H9 (cell line): ENCODE measurements around the gene ABCA3. TPM values are rescaled to one million over a fixed set of nuclear protein-coding genes. Genes with fewer than 3 reads are reported as not detected.

ENCODE experiments used
- DNase-seq: peaks from one replicate; pipeline ENCODE4 v3.0.0-alpha.2; 2017
- H2AFZ ChIP-seq: one replicate; pipeline ENCODE4 v1.6.1; 2013; ENCODE audit warnings: mild to moderate bottlenecking, low read length, control low read depth, moderate library complexity
- H2AK5ac ChIP-seq: 2 replicates; pipeline ENCODE4 v1.6.1; 2013; ENCODE audit warnings: low read length, control low read depth, mixed read lengths; ENCODE audit not compliant: insufficient read length
- H2BK120ac ChIP-seq: one replicate; pipeline ENCODE4 v1.6.1; 2013; ENCODE audit warnings: low read depth, mild to moderate bottlenecking, low read length, control low read depth, inconsistent platforms; ENCODE audit not compliant: poor library complexity, severe bottlenecking
- H2BK12ac ChIP-seq: 2 replicates; pipeline ENCODE4 v1.6.1; 2013; ENCODE audit warnings: low read length, control low read depth, mixed read lengths, low read depth; ENCODE audit not compliant: insufficient read length
- H2BK15ac ChIP-seq: 2 replicates; pipeline ENCODE4 v1.6.1; 2013; ENCODE audit warnings: low read depth, low read length, control low read depth
- H2BK20ac ChIP-seq: one replicate; pipeline ENCODE4 v1.6.1; 2013; ENCODE audit warnings: low read depth, mild to moderate bottlenecking, low read length, control low read depth, inconsistent platforms; ENCODE audit not compliant: poor library complexity, severe bottlenecking
- H2BK5ac ChIP-seq: 2 replicates; pipeline ENCODE4 v1.6.1; 2013; ENCODE audit warnings: low read length, control low read depth, mixed read lengths; ENCODE audit not compliant: insufficient read length
- H3K14ac ChIP-seq: 2 replicates; pipeline ENCODE4 v1.6.1; 2013; ENCODE audit warnings: low read length, control low read depth; ENCODE audit not compliant: insufficient read depth
- H3K18ac ChIP-seq: 2 replicates; pipeline ENCODE4 v1.6.1; 2013; ENCODE audit warnings: low read depth, mild to moderate bottlenecking, mixed read lengths, low read length, control low read depth; ENCODE audit not compliant: insufficient read length
- H3K23ac ChIP-seq: 2 replicates; pipeline ENCODE4 v1.6.1; 2013; ENCODE audit warnings: low read length, control low read depth, mixed read lengths, low read depth; ENCODE audit not compliant: insufficient read length
- H3K23me2 ChIP-seq: 2 replicates; pipeline ENCODE4 v1.6.1; 2013; ENCODE audit warnings: low read depth, mild to moderate bottlenecking, mixed read lengths, low read length, control low read depth; ENCODE audit not compliant: insufficient read length, poor library complexity, severe bottlenecking
- H3K27ac ChIP-seq: 2 replicates; pipeline ENCODE4 v1.5.1; 2013; ENCODE audit warnings: low read length, control low read depth, mixed read lengths, low read depth; ENCODE audit not compliant: insufficient read length
- H3K27me3 ChIP-seq: 2 replicates; pipeline ENCODE4 v1.6.1; 2013; ENCODE audit warnings: low read length, control low read depth, inconsistent platforms; ENCODE audit not compliant: insufficient read depth
- H3K4ac ChIP-seq: 2 replicates; pipeline ENCODE4 v1.6.1; 2013; ENCODE audit warnings: low read depth, mild to moderate bottlenecking, control low read depth, inconsistent platforms, low read length, moderate library complexity
- H3K4me1 ChIP-seq: 2 replicates; pipeline ENCODE4 v1.6.1; 2013; ENCODE audit warnings: low read length, control low read depth, inconsistent platforms; ENCODE audit not compliant: insufficient read depth
- H3K4me2 ChIP-seq: 2 replicates; pipeline ENCODE4 v1.6.1; 2013; ENCODE audit warnings: low read length, control low read depth, mixed read lengths; ENCODE audit not compliant: insufficient read length, insufficient read depth
- H3K56ac ChIP-seq: 2 replicates; pipeline ENCODE4 v1.6.1; 2013; ENCODE audit warnings: low read depth, mild to moderate bottlenecking, mixed read lengths, low read length, control low read depth; ENCODE audit not compliant: insufficient read length
- H3K79me1 ChIP-seq: 2 replicates; pipeline ENCODE4 v1.6.1; 2013; ENCODE audit warnings: low read depth, mild to moderate bottlenecking, moderate library complexity, low read length, control low read depth, inconsistent platforms; ENCODE audit not compliant: insufficient read depth, poor library complexity, severe bottlenecking
- H3K79me2 ChIP-seq: 2 replicates; pipeline ENCODE4 v1.6.1; 2013; ENCODE audit warnings: low read length, control low read depth, inconsistent platforms; ENCODE audit not compliant: insufficient read depth
- H3K9ac ChIP-seq: 2 replicates; pipeline ENCODE4 v1.6.1; 2013; ENCODE audit warnings: low read length, control low read depth, mixed read lengths; ENCODE audit not compliant: insufficient read length; ENCODE audit errors: extremely low read depth
- H3K9me3 ChIP-seq: one replicate; pipeline ENCODE4 v1.6.1; 2013; ENCODE audit warnings: low read depth, low read length, inconsistent platforms; ENCODE audit not compliant: control insufficient read depth
- H3T11ph ChIP-seq: one replicate; pipeline ENCODE4 v1.6.1; 2013; ENCODE audit warnings: mild to moderate bottlenecking, low read length, control low read depth, inconsistent platforms
- H4K20me1 ChIP-seq: one replicate; pipeline ENCODE4 v1.6.1; 2013; ENCODE audit not compliant: control insufficient read depth, insufficient read length, insufficient read depth
- H4K5ac ChIP-seq: 2 replicates; pipeline ENCODE4 v1.6.1; 2013; ENCODE audit warnings: low read depth, mild to moderate bottlenecking, mixed read lengths, low read length, control low read depth; ENCODE audit not compliant: insufficient read length
- H4K8ac ChIP-seq: replicated peaks from 2 replicates; pipeline ENCODE4 v1.6.1; 2013; ENCODE audit warnings: low read length, control low read depth, mixed read lengths, low read depth; ENCODE audit not compliant: insufficient read length
- H4K91ac ChIP-seq: 2 replicates; pipeline ENCODE4 v1.6.1; 2013; ENCODE audit warnings: low read depth, mild to moderate bottlenecking, moderate library complexity, mixed read lengths, low read length, control low read depth; ENCODE audit not compliant: insufficient read length
- H3K27ac Mint-ChIP-seq, 3 experiments: 2 replicates in 2 of 3; 3 replicates in 1 of 3; pipeline ENCODE4 v1.8.0; 2020 to 2021; ENCODE audit warnings: mixed read lengths in 3 of 3, mild to moderate bottlenecking in 1 of 3, moderate library complexity in 1 of 3
- H3K27me3 Mint-ChIP-seq: 2 replicates; pipeline ENCODE4 v1.8.0; 2021; ENCODE audit warnings: low read depth, mild to moderate bottlenecking, moderate library complexity, mixed read lengths
- H3K36me3 Mint-ChIP-seq, 3 experiments: 2 replicates in 2 of 3; 3 replicates in 1 of 3; pipeline ENCODE4 v1.8.0; 2020 to 2021; ENCODE audit warnings: low read depth in 3 of 3, mixed read lengths in 3 of 3; ENCODE audit not compliant: insufficient read depth in 1 of 3
- H3K4me1 Mint-ChIP-seq, 2 experiments: 2 replicates each; pipeline ENCODE4 v1.8.0; 2020; ENCODE audit warnings: mixed read lengths in 2 of 2
- H3K4me3 Mint-ChIP-seq, 2 experiments: 2 replicates in 1 of 2; 3 replicates in 1 of 2; pipeline ENCODE4 v1.8.0; 2020 to 2021; ENCODE audit warnings: mild to moderate bottlenecking in 2 of 2, mixed read lengths in 2 of 2, moderate library complexity in 1 of 2
- H3K9me3 Mint-ChIP-seq, 2 experiments: 2 replicates in 1 of 2; 3 replicates in 1 of 2; pipeline ENCODE4 v1.8.0; 2020; ENCODE audit warnings: mild to moderate bottlenecking in 2 of 2, mixed read lengths in 2 of 2, moderate library complexity in 1 of 2
- WGBS: extraction: QIAGEN DNeasy Blood & Tissue Kit; methylation state at CpG from one replicate; pipeline ENCODE4 v1.1.7; 2013; ENCODE audit warnings: missing lambda C conversion rate, low lambda C conversion rate, mixed read lengths; ENCODE audit not compliant: insufficient read length; ENCODE audit errors: extremely low coverage; 5-methylcytosine and 5-hydroxymethylcytosine counted together
- total RNA-seq: library from RNA; stranded (reverse); gene quantifications from 2 replicates; pipeline ENCODE4 v1.2.1, GENCODE V29; 2021
- TF ChIP-seq, protein P1 (sequence below): fragments of 200-600 bp; sonication (generic); conservative IDR thresholded peaks from 3 replicates; pipeline ENCODE4 v1.8.0; 2021; ENCODE audit warnings: antibody characterized with exemption, mild to moderate bottlenecking

The ABCA3 gene
- total RNA-seq, 1 experiment from 2014 or later, result 8.0 TPM

DNA sequence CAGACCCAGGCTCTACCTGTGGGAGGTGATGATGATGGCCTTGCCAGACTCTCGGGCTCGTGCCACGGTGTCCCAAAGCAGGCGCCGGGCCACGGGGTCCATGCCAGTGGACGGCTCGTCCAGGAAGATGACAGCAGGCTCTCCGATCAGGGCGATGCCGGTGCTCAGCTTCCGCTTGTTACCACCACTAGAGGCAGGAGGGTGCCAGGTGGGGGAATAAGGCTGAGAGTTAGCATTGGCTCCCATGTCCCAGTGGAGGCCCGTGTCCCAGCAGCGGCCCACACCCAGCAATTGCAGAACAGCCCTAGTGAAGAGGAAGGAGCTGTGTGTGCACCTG, 62.3 kb downstream of the ABCA3 start:
- no peaks in the 10 kb centered on the region for H3K9me3 ChIP-seq
- no peak overlapping the region for H3K18ac ChIP-seq
- no peak overlapping the region for H3K23ac ChIP-seq
- H3T11ph ChIP-seq, result no peak overlapping the region
- H3K27me3 ChIP-seq, result no peaks in the 10 kb centered on the region
- TF ChIP-seq, protein P1, sequence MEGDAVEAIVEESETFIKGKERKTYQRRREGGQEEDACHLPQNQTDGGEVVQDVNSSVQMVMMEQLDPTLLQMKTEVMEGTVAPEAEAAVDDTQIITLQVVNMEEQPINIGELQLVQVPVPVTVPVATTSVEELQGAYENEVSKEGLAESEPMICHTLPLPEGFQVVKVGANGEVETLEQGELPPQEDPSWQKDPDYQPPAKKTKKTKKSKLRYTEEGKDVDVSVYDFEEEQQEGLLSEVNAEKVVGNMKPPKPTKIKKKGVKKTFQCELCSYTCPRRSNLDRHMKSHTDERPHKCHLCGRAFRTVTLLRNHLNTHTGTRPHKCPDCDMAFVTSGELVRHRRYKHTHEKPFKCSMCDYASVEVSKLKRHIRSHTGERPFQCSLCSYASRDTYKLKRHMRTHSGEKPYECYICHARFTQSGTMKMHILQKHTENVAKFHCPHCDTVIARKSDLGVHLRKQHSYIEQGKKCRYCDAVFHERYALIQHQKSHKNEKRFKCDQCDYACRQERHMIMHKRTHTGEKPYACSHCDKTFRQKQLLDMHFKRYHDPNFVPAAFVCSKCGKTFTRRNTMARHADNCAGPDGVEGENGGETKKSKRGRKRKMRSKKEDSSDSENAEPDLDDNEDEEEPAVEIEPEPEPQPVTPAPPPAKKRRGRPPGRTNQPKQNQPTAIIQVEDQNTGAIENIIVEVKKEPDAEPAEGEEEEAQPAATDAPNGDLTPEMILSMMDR, result peak; percentile 56
- no peaks in the 10 kb centered on the region for H3K79me2 ChIP-seq
- H4K5ac ChIP-seq, result no peak overlapping the region
- no peak overlapping the region for H3K4me2 ChIP-seq
- no peak overlapping the region for H2BK12ac ChIP-seq
- no peak overlapping the region for H2BK20ac ChIP-seq
- Mint-ChIP-seq H3K4me3 (no peak overlapping the region), H3K9me3 (no peaks in the 10 kb centered on the region), H3K27me3 (peaks cover 7% of the 10 kb centered on the region; the same call in 1 of the 2 replicates), H3K36me3 (peaks cover 0 to 4% (median 3%) of the 10 kb centered on the region in 3 experiments; a peak in 4 of 7 replicates), H3K4me1 (peaks cover 5 to 17% of the 10 kb centered on the region in 2 experiments), H3K27ac (no peak overlapping the region)
- no peak overlapping the region for H2BK120ac ChIP-seq
- H3K9ac ChIP-seq, result no peak overlapping the region
- H4K91ac ChIP-seq, result no peak overlapping the region
- no peak overlapping the region; the same call in 1 of the 2 replicates for H3K14ac ChIP-seq
- no peaks in the 10 kb centered on the region for H4K20me1 ChIP-seq
- H2BK15ac ChIP-seq, result no peak overlapping the region
- H2AFZ ChIP-seq, result no peak overlapping the region
- H2AK5ac ChIP-seq, result no peak overlapping the region
- no peak overlapping the region for H3K56ac ChIP-seq
- no peaks in the 10 kb centered on the region for H3K23me2 ChIP-seq
- H3K4ac ChIP-seq, result no peak overlapping the region
- no peaks in the 10 kb centered on the region for H3K79me1 ChIP-seq
- no peaks in the 10 kb centered on the region for H3K4me1 ChIP-seq
- H3K27ac ChIP-seq, result no peak overlapping the region
- no CpG with 5 or more reads among the region's 14 CpGs for WGBS
- no peak overlapping the region for H4K8ac ChIP-seq
- no peak overlapping the region for H2BK5ac ChIP-seq
- peak; percentile 56 for DNase-seq
